H1 (cell line): ENCODE data around the gene ACAP2.

ENCODE experiments used
- CEBPB ChIP-seq: IDR thresholded peaks from 2 replicates; pipeline ENCODE4 v1.6.1; 2012; ENCODE audit warnings: low read depth, low read length
- CTCF ChIP-seq, 3 experiments: IDR thresholded peaks; 1 replicate in 2 of 3; 2 replicates in 1 of 3; pipeline versions ENCODE4 v1.5.1 to v1.6.1; 2011; ENCODE audit warnings: low read length in 3 of 3, mild to moderate bottlenecking in 3 of 3, inconsistent platforms in 2 of 3, low read depth in 1 of 3, moderate library complexity in 1 of 3; ENCODE audit not compliant: insufficient read depth in 1 of 3; ENCODE audit errors: control extremely low read depth in 1 of 3
- EZH2 ChIP-seq: fragments of 200-600 bp; sonication (generic); IDR thresholded peaks from 2 replicates; pipeline ENCODE4 v1.7.1; 2012; ENCODE audit warnings: low read depth, mild to moderate bottlenecking, moderate library complexity, low read length, inconsistent platforms; ENCODE audit not compliant: severe bottlenecking
- GTF2F1 ChIP-seq: IDR thresholded peaks from 2 replicates; pipeline ENCODE4 v1.6.1; 2012; ENCODE audit warnings: low read depth, low read length, improper control_type of control experiment, borderline replicate concordance
- HDAC6 ChIP-seq: IDR thresholded peaks from one replicate; pipeline ENCODE4 v1.7.1; 2012; ENCODE audit warnings: low read depth, mild to moderate bottlenecking, inconsistent platforms, low read length, moderate library complexity
- JUND ChIP-seq: IDR thresholded peaks from 2 replicates; pipeline ENCODE4 v1.6.1; 2011; ENCODE audit warnings: mild to moderate bottlenecking, improper control_type of control experiment, low read length
- KDM5A ChIP-seq: fragments of 200-600 bp; IDR thresholded peaks from 2 replicates; pipeline ENCODE4 v1.7.1; 2012; ENCODE audit warnings: mild to moderate bottlenecking, low read length, inconsistent platforms, mixed read lengths
- POLR2A ChIP-seq, 2 experiments: IDR thresholded peaks; 1 replicate in 1 of 2; 2 replicates in 1 of 2; pipeline ENCODE4 v1.6.1; 2011; ENCODE audit warnings: low read depth in 2 of 2, low read length in 2 of 2, mild to moderate bottlenecking in 2 of 2; ENCODE audit errors: control extremely low read depth in 1 of 2
- POLR2AphosphoS5 ChIP-seq: IDR thresholded peaks from 2 replicates; pipeline ENCODE4 v1.6.1; 2011; ENCODE audit warnings: low read depth, low read length
- POU5F1 ChIP-seq: IDR thresholded peaks from 2 replicates; pipeline ENCODE4 v1.6.1; 2011; ENCODE audit warnings: low read depth, mild to moderate bottlenecking, low read length, moderate library complexity
- RAD21 ChIP-seq, 2 experiments: IDR thresholded peaks in 1 of 2; conservative IDR thresholded peaks in 1 of 2; 2 replicates each; pipeline ENCODE4 v1.6.1; 2011; ENCODE audit warnings: low read depth in 2 of 2, low read length in 2 of 2, improper control_type of control experiment in 1 of 2, inconsistent platforms in 1 of 2, mild to moderate bottlenecking in 1 of 2, moderate library complexity in 1 of 2
- ZNF274 ChIP-seq: IDR thresholded peaks from 2 replicates; pipeline ENCODE4 v1.7.0; 2012; ENCODE audit warnings: low read length, borderline replicate concordance; ENCODE audit errors: extremely low read depth
- TF ChIP-seq, protein P1 (sequence below): IDR thresholded peaks from 2 replicates; pipeline ENCODE4 v1.6.1; 2012; ENCODE audit warnings: inconsistent platforms

DNA sequence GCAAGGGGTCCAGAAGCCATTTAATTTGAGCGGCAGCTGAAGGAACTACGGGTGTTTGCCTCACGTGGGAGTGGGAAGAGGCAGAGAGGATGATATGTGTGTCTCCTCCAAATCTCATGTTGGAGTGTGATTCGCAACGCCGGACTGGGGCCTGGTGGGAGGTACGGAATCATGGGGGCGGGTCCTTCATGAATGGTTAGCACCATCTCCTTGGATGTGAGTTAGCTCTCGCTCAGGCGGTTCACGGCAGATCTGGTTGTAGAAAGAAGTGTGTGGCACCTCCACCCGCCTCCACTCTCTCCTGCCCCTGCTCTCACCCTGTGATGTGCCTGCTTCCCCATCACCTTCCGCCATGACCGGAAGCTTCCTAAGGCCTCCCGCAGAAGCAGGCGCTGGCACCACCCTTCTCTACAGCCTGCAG, 197.3 kb downstream of the ACAP2 start:
- TF ChIP-seq POLR2AphosphoS5 (no peak), CTCF (IDR thresholded peaks at IDR 0.05; ENCODE audit: control extremely low read depth in 1 of 3, insufficient read depth in 1 of 3, low read depth in 1 of 3, low read length in 3 of 3) (no peak), GTF2F1 (no peak), POLR2A (IDR thresholded peaks at IDR 0.05; ENCODE audit: control extremely low read depth in 1 of 2, low read depth in 2 of 2, low read length in 2 of 2) (no peak), CEBPB (no peak), HDAC6 (no peak), POU5F1 (no peak), EZH2 (no peak), RAD21 (IDR thresholded peaks at IDR 0.05 in 1 of 2, conservative IDR thresholded peaks at IDR 0.05 in 1 of 2; ENCODE audit: low read depth in 2 of 2, low read length in 2 of 2) (no peak), KDM5A (no peak), JUND (no peak), ZNF274 (no peak)
- TF ChIP-seq, protein P1, sequence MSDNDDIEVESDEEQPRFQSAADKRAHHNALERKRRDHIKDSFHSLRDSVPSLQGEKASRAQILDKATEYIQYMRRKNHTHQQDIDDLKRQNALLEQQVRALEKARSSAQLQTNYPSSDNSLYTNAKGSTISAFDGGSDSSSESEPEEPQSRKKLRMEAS, result no peak
